H7 (cell line): ENCODE results near the gene KLHL3. TPM values are rescaled to one million over a fixed set of nuclear protein-coding genes. Genes with fewer than 3 reads are reported as not detected.

Experiments used
- DNase-seq: peaks from one replicate; pipeline ENCODE4 v3.0.0; 2012
- H3K27me3 ChIP-seq: 2 replicates; pipeline ENCODE4 v1.6.0; 2011; ENCODE audit warnings: mild to moderate bottlenecking, low read length; ENCODE audit not compliant: control insufficient read depth, insufficient read depth
- H3K36me3 ChIP-seq: replicated peaks from 2 replicates; pipeline ENCODE4 v1.5.1; 2011; ENCODE audit warnings: low read length; ENCODE audit not compliant: control insufficient read depth, insufficient read depth
- H3K4me3 ChIP-seq: 2 replicates; pipeline ENCODE4 v1.5.1; 2011; ENCODE audit warnings: low read depth, mild to moderate bottlenecking, control low read depth, low read length, moderate library complexity; ENCODE audit not compliant: insufficient read depth
- total RNA-seq: library from RNA; depleted of rRNA; stranded (reverse); fragments of >200 nt; shearing (Covaris generic); gene quantifications from 2 replicates; pipeline ENCODE4 v1.2.3, GENCODE V29; 2014

KLHL3 gene
- total RNA-seq, 1 experiment from 2014 or later: 3.8 TPM

DNA sequence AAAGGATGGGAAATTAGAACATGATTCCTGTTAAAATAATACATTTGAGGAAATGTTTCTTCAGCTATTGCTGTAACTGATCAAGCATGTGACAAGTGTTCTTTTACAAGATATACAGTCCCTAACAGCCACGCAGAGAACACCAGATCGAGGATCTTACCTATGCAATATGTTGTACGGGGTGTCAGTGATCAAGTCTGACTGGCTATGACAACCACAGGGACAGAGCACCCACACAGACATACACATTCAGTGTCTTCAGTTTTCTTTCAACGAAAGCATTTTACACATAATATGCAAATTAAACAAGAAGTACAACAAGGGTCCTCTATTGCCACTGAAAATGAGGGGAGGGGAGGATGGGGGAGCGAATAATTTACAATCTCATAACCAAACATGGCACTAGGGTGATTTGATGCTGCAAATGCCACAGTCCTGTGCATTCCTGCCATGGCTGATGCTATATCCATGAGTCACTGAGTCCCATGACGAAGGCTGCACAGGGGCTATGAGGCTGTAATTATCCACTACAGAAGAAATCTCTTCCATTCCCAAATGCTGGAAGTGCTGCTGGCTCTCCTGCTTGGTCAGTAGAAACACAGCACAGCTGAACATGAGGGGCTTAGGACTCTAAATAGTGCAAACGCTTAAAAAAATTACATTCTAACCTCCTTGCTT lies 118.2 kb downstream of the KLHL3 start:
- no peak overlapping the region for H3K4me3 ChIP-seq
- H3K36me3 ChIP-seq: no peaks in the 10 kb centered on the region; the same call in 1 of the 2 replicates
- DNase-seq: no peak
- H3K27me3 ChIP-seq: no peaks in the 10 kb centered on the region

DNA sequence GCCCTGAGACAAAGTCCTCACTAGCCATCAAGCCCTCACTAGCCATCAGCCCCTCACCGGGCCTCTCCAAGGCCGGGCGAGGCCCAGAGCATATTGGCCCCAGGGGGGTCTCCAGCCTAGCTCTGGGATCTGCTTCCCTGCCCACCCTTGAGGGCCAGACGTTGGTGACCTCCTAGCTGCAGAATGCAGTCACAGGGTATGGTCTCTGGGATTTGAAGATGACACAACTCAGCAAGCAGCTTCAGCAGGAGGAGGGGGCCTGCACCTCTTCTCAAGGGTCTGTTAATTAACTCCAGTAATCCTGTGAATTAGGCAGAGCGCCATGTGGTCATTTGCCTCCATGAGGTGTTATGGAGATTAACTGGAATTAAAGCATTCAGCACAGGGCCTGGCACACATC lies 119.8 kb downstream of the KLHL3 start:
- H3K4me3 ChIP-seq: no peak overlapping the region
- H3K27me3 ChIP-seq: no peaks in the 10 kb centered on the region
- DNase-seq: no peak
- no peaks in the 10 kb centered on the region for H3K36me3 ChIP-seq

DNA sequence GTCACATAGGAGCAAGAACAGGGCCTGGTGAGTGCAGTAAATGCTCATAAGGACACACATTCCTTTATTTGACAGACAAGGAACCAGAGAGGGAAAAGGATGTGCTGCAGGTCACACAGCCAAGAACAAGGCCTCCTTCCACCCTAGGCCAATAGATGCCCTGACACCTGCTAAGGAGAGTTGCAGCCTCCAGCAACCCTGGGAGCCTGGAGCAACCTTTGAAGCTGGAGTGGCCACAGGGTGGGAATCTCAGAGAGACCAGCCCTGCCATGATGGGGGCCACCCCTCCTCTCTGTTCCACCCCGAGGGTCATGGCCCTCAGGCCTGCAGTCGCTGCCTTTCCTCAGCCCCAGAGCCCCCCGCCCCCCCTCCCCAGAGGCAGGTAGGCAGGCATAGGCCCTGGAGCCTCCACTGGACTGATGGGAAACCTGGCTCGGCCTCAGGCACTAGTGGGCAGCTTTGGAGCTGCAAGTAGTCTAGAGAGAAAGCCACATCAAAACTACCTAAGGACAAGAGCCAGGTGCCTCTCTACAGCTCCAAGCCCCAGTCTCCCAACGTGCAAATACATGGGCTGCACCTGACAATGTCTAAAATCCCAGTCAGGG lies 120.6 kb downstream of the KLHL3 start:
- DNase-seq: no peak
- H3K4me3 ChIP-seq: no peak overlapping the region
- no peaks in the 10 kb centered on the region for H3K27me3 ChIP-seq
- H3K36me3 ChIP-seq: no peaks in the 10 kb centered on the region

DNA sequence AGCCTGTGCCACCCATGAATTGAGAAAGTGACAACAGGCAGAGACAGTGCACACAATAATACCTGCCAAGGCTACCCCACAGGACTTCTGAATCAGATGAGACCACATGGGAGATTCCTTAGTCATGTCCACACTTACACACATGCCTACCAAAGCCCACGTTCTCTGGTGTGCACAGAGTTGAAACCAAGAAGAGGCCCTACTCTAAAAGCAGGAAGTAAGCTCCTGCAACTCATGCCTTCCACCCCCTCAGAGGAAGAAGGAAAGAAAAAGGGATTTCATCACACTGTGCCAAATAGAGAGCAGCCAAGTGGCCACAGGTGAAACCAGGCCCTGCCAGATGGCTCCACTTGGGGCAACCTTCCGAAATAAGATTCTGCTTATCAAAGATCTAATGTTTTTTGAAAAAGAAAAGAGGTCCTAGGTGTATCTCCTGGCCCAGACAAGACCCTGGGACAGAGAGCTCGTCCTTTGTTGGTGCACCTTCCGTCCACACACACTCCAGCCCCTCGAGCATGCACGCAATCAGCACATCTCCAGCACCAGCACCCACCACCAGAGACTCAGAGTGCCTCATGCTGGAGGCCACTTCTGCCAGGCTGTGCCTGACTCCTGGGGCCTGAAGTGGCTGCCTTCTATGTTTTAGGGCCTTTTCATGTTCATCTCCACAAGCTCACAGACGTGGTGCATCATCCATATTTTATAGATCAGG lies 122.2 kb downstream of the KLHL3 start:
- DNase-seq: no peak
- no peaks in the 10 kb centered on the region for H3K27me3 ChIP-seq
- no peak overlapping the region for H3K4me3 ChIP-seq
- H3K36me3 ChIP-seq: no peaks in the 10 kb centered on the region

DNA sequence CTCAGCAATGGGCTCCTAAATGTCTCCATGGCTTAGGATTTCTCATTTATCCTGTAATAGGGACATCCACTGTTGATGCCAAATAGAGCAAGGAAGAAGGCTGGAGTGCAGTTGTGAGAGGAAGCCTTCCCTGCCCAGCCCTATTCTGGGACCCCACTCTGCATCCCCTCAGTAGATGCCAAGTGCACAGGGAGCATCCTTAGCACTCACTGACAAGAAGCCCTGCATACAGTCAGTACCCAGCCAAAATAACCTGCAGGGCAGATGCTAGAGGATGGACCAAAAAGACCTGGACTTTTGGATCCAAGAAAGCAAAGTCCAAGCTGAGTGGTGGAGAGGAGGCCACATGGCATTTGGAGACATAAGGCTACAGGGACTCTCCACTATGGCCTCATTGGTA lies 123.3 kb downstream of the KLHL3 start:
- no peaks in the 10 kb centered on the region for H3K27me3 ChIP-seq
- no peaks in the 10 kb centered on the region for H3K36me3 ChIP-seq
- H3K4me3 ChIP-seq: no peak overlapping the region
- DNase-seq: no peak

DNA sequence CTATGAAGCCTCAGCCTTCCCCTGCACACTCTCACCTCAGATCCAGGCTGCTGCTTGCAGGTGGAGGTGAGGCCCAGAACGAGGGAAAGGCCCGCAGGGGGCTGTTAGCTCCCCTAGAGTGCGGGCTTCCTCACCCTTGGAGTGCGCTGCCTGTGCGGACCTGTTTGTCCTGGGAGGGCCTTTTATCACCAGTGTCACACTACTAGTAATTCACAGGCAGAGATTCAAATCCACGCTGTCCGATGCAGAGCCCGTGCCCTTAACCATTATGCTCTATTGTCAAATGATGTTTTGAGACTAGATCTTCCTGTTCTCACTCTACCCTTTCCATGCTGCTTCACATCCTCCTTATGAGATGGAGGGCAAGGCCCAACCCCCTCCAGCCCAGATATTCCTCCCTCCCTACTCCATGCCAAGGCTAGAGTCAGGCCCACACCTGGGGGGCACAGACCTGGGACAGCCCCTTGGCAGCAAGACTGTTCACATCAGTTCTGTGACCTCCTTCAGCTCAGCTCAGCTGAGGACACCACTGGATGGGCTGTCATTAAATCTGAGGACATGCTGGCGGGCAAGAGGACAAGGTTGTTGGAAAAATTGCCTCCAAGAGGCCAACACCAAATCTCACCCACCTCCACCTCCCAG lies 124.0 kb downstream of the KLHL3 start:
- H3K27me3 ChIP-seq: no peaks in the 10 kb centered on the region
- DNase-seq: no peak
- no peak overlapping the region for H3K4me3 ChIP-seq
- no peaks in the 10 kb centered on the region for H3K36me3 ChIP-seq

DNA sequence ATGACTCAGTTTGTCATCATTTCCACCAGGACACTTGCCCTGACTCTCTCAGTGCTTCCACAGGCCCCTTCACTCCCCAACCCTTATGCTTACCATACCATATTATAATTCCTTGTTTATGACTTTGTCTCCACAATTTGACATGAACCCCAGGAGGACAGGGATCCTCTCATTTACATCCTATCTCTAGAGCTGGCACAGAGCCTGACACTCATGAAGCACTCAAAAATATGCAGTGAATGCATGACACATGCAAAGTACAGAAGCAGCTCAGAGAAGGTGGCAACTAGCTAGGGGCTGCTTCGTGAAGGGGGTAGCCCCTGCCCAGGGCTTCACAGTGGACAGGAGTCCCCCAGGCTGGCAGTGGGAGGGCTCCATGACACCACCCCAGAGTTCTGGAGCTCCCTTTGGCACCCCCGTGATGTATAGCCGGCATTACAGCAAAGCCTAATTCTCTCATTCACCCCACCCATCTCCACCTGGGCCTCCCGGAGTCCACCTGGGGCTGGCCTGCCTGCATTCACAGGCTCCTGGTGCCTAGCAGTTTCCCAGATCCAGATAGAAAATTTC lies 124.8 kb downstream of the KLHL3 start:
- no peak for DNase-seq
- H3K36me3 ChIP-seq: no peaks in the 10 kb centered on the region
- no peaks in the 10 kb centered on the region for H3K27me3 ChIP-seq
- H3K4me3 ChIP-seq: no peak overlapping the region

DNA sequence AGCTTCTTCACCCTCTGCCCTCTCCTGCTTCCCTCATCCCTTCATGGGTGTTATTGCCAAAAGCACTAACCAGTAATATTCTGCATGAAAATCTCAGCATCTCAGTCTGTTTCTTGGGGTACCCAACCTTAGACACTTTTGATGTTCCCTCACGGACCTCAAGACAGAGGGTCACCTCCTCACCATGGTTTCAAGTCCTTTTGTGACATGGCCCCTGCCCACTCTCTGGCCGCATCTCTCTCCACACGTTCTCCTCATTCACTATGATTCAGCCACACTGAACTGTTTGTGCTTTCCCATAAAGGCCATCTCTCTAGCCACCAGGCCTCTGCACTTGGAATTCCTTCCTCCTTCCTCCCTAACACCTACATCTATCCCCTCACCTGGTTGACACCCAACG lies 125.3 kb downstream of the KLHL3 start:
- H3K36me3 ChIP-seq: no peaks in the 10 kb centered on the region
- no peak overlapping the region for H3K4me3 ChIP-seq
- DNase-seq: no peak
- no peaks in the 10 kb centered on the region for H3K27me3 ChIP-seq

DNA sequence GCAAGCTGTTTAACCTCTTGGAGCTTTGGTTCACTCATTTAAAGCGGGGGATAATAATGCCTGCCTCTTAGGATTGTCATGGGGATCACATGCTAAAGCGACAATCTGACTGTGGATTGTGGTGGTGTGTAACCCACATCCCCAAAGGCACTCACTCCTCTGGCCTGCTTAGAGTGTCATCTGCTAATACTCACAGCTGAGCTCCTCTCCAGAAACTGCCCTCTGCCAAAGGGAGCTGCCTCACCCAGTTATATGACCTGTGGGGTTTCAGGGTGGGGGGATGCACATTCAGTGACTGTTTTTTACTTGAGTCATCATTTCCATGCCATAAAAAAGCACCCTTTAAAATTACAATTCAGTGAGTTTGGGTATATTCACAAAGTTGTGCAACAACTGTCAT lies 126.8 kb downstream of the KLHL3 start:
- no peaks in the 10 kb centered on the region for H3K36me3 ChIP-seq
- H3K4me3 ChIP-seq: no peak overlapping the region
- no peaks in the 10 kb centered on the region for H3K27me3 ChIP-seq
- no peak for DNase-seq

DNA sequence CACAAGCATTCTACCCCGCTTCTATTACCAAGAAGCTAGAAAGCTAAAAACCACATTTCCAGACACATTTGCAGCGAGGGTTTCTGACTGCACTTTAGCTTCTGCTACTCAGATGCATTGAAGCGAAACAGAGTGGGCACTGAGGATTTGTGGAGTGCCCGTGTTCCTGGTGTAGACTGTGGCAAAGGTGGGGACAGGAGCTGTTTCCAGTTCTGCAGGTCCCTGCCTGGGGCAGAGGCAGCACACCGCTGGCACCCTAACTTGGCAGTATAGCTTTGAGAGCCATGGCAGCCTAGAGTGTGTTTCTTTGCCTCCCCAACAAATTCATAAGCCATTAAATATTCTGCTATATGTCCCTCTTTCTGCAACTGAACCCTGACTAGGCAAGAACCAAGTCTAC lies 128.1 kb downstream of the KLHL3 start:
- no peak overlapping the region for H3K4me3 ChIP-seq
- no peak for DNase-seq

DNA sequence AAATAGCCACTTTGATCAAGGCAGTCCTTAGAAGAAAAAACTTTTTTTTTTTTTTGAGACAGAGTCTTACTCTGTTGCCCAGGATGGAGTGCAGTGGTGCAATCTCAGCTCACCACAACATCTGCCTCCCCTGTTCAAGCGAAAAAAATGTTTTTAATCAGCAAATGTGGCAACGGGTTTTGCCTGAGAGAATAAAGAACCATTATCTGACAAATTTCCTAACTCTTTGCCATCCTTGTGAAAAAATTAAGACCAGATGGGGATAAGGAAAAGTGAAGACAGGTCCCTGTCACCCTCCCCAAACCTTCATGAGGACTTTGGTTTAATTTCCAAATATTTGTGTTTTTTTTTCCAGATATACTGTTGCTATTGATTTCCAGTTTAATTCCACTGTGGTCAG lies 129.5 kb downstream of the KLHL3 start:
- H3K36me3 ChIP-seq: no peaks in the 10 kb centered on the region
- no peaks in the 10 kb centered on the region for H3K27me3 ChIP-seq
- no peak overlapping the region for H3K4me3 ChIP-seq
- no peak for DNase-seq

More for the DNA sequence above, 128.1 kb downstream of the KLHL3 start:
- H3K36me3 ChIP-seq: no peaks in the 10 kb centered on the region
- H3K27me3 ChIP-seq: no peaks in the 10 kb centered on the region

DNA sequence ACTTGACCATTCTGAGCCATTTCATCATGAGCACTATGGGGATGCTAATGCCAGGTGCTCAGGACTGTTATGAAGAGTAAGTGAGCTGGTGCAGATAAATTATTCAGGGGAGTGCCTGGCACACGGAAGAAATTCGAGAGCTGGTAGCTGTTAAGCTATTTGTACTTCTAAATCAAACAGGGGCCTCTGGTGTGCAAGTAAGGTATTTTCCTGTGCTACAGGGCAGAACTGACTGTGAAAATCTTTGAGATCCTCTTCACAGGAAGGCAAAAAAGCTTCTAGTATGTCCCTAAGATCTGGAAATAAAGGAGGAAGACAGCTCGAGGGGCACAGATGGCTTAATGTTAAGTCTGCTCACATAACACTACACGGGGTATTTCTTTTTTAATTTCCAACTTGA lies 130.5 kb downstream of the KLHL3 start:
- Histone ChIP-seq H3K36me3 (no peaks in the 10 kb centered on the region), H3K27me3 (no peaks in the 10 kb centered on the region), H3K4me3 (no peak overlapping the region)
- DNase-seq: peak; percentile 43

DNA sequence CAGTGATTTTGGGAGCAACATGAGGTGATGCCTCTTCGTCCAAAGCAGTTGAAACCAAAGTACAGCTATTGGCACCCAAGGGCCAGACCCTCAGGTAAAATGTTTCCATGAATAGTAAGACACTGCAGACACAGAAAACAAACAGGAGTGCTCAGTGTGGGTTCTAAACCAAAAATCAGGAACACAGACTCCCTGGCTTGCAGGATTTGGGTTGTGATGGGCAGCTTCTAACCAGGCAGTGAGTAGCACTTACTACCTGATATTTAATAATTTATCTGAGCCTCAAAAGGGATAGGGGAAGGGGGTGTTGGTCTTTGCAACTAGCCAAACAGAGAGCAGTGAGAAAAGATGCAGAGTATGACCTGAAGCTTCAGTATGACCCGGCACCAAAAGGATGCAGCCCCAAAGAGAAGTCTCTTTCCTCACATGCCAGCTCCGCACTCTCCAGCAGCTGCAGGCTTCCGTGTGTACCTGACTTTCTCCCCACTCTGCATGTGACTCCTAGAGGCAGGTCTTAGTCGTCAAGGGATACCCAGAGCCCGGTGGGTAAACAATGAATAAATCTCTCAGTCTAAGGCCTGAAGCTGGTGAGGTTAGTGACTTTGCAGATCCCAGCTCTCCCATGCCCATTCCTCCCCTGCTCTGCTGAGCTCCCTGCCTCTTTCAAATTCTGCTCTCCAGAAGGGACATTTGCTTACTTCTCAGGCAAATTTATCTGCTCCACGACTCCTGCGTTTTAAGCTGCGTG lies 131.4 kb downstream of the KLHL3 start:
- Histone ChIP-seq H3K27me3 (no peaks in the 10 kb centered on the region; the same call in 1 of the 2 replicates), H3K36me3 (no peaks in the 10 kb centered on the region), H3K4me3 (no peak overlapping the region)
- peak; percentile 55 for DNase-seq

DNA sequence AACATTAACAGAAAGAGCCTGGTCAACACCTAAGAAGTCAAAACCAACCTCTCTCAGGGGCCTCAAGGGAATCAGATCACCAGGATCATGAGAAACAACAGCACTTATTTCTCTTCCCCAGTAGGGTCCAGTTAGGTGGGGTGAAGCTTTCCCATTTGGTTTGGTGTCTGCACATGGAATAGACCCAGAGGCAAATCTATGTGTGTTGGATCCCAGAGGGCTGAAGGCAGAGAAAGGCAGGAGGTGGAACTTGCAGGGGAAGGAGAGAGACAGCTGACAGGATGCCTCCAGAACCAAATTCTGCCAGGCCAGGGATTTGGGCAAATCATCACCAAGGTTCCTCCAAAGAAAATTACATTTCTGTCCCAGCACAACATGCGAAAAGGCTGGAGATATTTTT lies 132.0 kb downstream of the KLHL3 start:
- no peak overlapping the region for H3K4me3 ChIP-seq
- no peak for DNase-seq
- no peaks in the 10 kb centered on the region; the same call in 1 of the 2 replicates for H3K27me3 ChIP-seq
- H3K36me3 ChIP-seq: no peaks in the 10 kb centered on the region
